Esophagus squamous epithelium (tissue), 5 donors: ENCODE measurements around the gene KCNAB2. TPM values are rescaled to one million over a fixed set of nuclear protein-coding genes. Genes with fewer than 3 reads are reported as not detected.
A peak's percentile ranks its signal among the peaks of the same experiment; 100 is the strongest.

Experiments used
- DNase-seq: peaks from one replicate; lab custom pipeline; 2025; lab: John Stamatoyannopoulos, UW
- H3K27ac ChIP-seq, 4 donors: fragments of 200-600 bp; sonication (generic); one replicate each; pipeline ENCODE4 v1.5.1; 2016 to 2019; ENCODE audit warnings: mild to moderate bottlenecking in 1 of 4
- H3K27me3 ChIP-seq, 4 donors: fragments of 200-600 bp; sonication (generic); 1 replicate in 3 of 4; 2 replicates in 1 of 4; pipeline versions ENCODE4 v1.5.1 to v1.6.0; 2017 to 2021; ENCODE audit warnings: antibody characterized with exemption in 1 of 4
- H3K36me3 ChIP-seq, 3 donors: fragments of 200-600 bp; sonication (generic); one replicate each; pipeline ENCODE4 v1.5.1; 2016 to 2019
- H3K4me1 ChIP-seq, 3 donors: fragments of 200-600 bp; sonication (generic); one replicate each; pipeline ENCODE4 v1.5.1; 2017 to 2019
- H3K4me3 ChIP-seq, 4 donors: fragments of 200-600 bp; sonication (generic); 1 replicate in 3 of 4; 2 replicates in 1 of 4; pipeline ENCODE4 v1.5.1; 2016 to 2019; ENCODE audit warnings: mild to moderate bottlenecking in 2 of 4, moderate library complexity in 1 of 4
- H3K9me3 ChIP-seq, 3 donors: fragments of 200-600 bp; sonication (generic); one replicate each; pipeline ENCODE4 v1.5.1; 2016 to 2019
- POLR2A ChIP-seq, 4 donors: fragments of 450-650 bp; IDR thresholded peaks; one replicate each; pipeline ENCODE4 v1.6.1; 2017; ENCODE audit warnings: antibody characterized with exemption in 4 of 4, mild to moderate bottlenecking in 4 of 4, moderate library complexity in 3 of 4
- WGBS, 2 donors: methylation state at CpG; one replicate each; pipeline ENCODE4 v1.1.5; 2018; 5-methylcytosine and 5-hydroxymethylcytosine counted together
- intact Hi-C: fragments of 100-400 bp; cut with DNase I; formaldehyde crosslinking; loops from one replicate; pipeline ENCODE4 v1.15.0; 2022
- total RNA-seq, 4 donors: library from RNA; depleted of rRNA; stranded (reverse); fragments of >200 nt; gene quantifications; one replicate each; pipeline ENCODE4 v1.1.0, GENCODE V29; 2016
- TF ChIP-seq, protein P1 (sequence below), 6 experiments: fragments of 450-650 bp in 4 of 6; fragments of 200-600 bp in 2 of 6; sonication (generic) in 2 of 6; IDR thresholded peaks; one replicate each; pipeline ENCODE4 v1.5.1; 2016 to 2019; ENCODE audit warnings: antibody characterized with exemption in 6 of 6, mild to moderate bottlenecking in 4 of 6, moderate library complexity in 4 of 6
- donor health status: DM: yes; HTN: yes; CAD: no.

KCNAB2 gene
- total RNA-seq, 4 donors from 2014 or later: 1.8 to 9.3 (median 3.9) TPM

DNA sequence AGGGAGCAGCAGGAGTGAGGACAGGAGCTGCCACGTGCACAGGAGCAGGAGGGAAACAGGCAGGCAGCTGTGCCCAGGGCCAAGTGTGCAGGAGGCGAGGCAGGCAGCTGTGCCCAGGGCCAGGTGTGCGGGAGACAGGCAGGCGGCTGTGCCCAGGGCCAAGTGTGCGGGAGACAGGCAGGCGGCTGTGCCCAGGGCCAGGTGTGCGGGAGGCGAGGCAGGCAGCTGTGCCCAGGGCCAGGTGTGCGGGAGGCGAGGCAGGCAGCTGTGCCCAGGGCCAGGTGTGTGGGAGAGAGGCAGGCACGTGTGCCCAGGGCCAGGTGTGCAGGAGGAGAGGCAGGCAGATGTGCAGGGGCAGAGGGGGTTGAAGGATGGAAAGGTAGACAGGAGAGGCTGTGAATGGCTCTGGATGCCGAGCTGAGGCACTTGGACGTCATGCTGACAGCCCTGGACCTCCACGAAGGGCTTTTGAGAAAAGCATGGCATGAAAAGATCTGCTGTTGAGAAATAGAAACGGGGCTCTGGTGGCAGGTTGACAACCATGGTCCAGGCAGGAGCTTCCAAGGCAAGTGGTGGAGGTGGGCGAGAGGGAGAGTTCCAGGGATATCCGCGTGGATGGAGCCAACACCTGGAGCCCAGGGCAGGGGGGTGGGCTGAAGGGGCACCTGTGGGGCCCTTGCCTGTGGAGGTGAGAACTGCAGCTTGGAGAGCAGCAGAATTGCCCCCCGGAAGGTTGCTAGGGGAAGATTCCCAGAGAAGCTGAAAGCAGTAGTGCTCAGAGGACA, 34.3 kb upstream of the KCNAB2 start:
- 82 to 88% methylated on average over 17 to 18 of the region's 19 CpGs for WGBS, 2 donors
- Histone ChIP-seq H3K27me3 (peaks cover 0 to 29% (median 0%) of the 10 kb centered on the region in 4 donors), H3K36me3 (no peaks in the 10 kb centered on the region), H3K27ac (no peak overlapping the region), H3K4me3 (no peak overlapping the region), H3K9me3 (no peaks in the 10 kb centered on the region), H3K4me1 (peaks cover 0 to 5% (median 0%) of the 10 kb centered on the region in 3 donors)
- intact Hi-C loops: no loop called here
- no peak for DNase-seq
- TF ChIP-seq POLR2A (IDR thresholded peaks at IDR 0.05): no peak
- TF ChIP-seq, protein P1, sequence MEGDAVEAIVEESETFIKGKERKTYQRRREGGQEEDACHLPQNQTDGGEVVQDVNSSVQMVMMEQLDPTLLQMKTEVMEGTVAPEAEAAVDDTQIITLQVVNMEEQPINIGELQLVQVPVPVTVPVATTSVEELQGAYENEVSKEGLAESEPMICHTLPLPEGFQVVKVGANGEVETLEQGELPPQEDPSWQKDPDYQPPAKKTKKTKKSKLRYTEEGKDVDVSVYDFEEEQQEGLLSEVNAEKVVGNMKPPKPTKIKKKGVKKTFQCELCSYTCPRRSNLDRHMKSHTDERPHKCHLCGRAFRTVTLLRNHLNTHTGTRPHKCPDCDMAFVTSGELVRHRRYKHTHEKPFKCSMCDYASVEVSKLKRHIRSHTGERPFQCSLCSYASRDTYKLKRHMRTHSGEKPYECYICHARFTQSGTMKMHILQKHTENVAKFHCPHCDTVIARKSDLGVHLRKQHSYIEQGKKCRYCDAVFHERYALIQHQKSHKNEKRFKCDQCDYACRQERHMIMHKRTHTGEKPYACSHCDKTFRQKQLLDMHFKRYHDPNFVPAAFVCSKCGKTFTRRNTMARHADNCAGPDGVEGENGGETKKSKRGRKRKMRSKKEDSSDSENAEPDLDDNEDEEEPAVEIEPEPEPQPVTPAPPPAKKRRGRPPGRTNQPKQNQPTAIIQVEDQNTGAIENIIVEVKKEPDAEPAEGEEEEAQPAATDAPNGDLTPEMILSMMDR (IDR thresholded peaks at IDR 0.05): no peak

DNA sequence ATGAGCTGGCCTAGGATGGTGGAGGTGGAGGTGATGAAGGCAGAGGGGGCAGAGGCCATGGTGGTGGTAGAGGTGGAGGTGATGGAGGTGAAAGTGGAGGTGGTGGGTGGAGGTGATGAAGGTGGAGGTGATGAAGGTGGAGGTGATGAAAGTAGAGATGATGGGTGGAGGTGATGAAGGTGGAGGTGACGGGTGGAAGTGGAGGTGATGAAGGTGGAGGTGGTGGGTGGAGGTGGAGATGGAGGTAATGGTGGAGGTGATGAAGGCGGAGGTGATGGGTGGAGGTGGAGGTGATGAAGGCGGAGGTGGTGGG, 33.8 kb upstream of the KCNAB2 start:
- DNase-seq: no peak
- H3K27ac ChIP-seq: no peak overlapping the region
- WGBS, 2 donors: 79 to 85% methylated on average over 3 of the region's 3 CpGs
- H3K36me3 ChIP-seq: no peaks in the 10 kb centered on the region
- H3K9me3 ChIP-seq: no peaks in the 10 kb centered on the region
- TF ChIP-seq POLR2A (IDR thresholded peaks at IDR 0.05): no peak
- TF ChIP-seq, protein P1 (IDR thresholded peaks at IDR 0.05): no peak
- peaks cover 0 to 7% (median 0%) of the 10 kb centered on the region in 3 donors for H3K4me1 ChIP-seq
- intact Hi-C loops: no loop called here
- peaks cover 0 to 32% (median 0%) of the 10 kb centered on the region in 4 donors for H3K27me3 ChIP-seq
- H3K4me3 ChIP-seq: no peak overlapping the region

DNA sequence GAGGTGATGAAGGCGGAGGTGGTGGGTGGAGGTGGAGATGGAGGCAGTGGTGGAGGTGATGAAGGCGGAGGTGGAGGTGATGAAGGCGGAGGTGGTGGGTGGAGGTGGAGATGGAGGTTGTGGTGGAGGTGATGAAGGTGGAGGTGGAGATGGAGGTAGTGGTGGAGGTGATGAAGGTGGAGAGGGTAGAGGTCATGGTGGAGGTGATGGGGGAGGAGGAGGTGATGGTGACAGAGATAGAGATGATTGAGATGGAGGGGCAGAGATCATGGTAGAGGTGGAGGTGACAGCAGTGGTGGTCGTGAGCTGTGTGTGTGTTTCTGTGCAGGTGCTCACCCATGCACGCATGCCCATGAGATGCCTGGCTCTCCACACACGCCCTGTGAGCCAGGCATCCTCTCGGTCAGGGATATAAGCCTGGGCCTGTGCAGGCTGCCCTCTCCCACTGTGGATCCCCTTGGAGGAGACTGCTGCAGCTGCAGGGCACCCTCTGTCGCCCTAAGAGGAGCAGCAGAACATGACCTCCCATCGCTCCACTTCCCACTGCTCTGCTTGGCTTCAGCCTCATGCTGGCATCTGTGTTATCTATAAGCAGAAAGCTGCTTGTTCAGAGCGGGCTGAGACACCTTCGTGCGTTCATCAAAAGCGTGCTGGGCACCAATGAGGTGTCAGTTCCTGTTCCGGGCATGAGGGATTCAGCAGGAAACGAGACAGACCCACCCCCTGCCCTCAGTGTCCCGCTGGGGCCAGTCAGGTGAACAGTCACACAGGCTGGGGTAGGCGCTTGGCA, 33.0 kb upstream of the KCNAB2 start:
- H3K4me3 ChIP-seq: no peak overlapping the region
- no peak overlapping the region for H3K27ac ChIP-seq
- H3K9me3 ChIP-seq: no peaks in the 10 kb centered on the region
- DNase-seq: no peak
- H3K27me3 ChIP-seq: peaks cover 0 to 29% (median 0%) of the 10 kb centered on the region in 4 donors
- H3K4me1 ChIP-seq: peaks cover 0 to 15% (median 0%) of the 10 kb centered on the region in 3 donors
- no peaks in the 10 kb centered on the region for H3K36me3 ChIP-seq
- intact Hi-C loops: no loop called here
- 77 to 90% methylated on average over 9 of the region's 17 CpGs for WGBS, 2 donors
- TF ChIP-seq POLR2A (IDR thresholded peaks at IDR 0.05): no peak
- TF ChIP-seq, protein P1 (IDR thresholded peaks at IDR 0.05): no peak

DNA sequence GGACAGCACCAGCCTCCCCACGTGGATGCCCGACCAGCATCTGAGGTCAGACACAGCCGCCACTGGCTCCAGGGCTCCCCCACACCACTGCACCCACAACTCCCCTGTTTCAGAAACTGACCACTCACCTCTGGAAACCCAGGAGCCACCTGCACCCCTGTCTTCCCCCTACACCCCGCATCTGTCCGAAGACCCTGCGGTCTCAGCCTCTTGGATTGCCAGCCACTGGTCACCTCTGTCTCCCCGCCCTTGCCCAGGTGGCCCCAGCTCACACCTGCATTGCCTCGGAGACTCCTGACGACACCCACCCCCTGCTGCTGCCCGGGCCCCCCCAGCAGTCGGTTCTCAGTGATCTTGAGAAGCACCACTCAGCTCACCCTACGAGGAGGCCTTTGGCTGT, 32.2 kb upstream of the KCNAB2 start:
- Histone ChIP-seq H3K36me3 (no peaks in the 10 kb centered on the region), H3K9me3 (no peaks in the 10 kb centered on the region), H3K4me3 (no peak overlapping the region), H3K27ac (peak overlapping the region in 1 of 4 donors; percentile 21), H3K4me1 (peaks cover 0 to 21% (median 0%) of the 10 kb centered on the region in 3 donors), H3K27me3 (peaks cover 0 to 29% (median 0%) of the 10 kb centered on the region in 4 donors)
- TF ChIP-seq POLR2A (IDR thresholded peaks at IDR 0.05): no peak
- TF ChIP-seq, protein P1 (IDR thresholded peaks at IDR 0.05): no peak
- WGBS, 2 donors: 80 to 95% methylated on average over 5 to 8 of the region's 12 CpGs
- intact Hi-C loops: no loop called here
- DNase-seq: no peak
